HTR-8/SVneo (cell line): Measurements from ENCODE around the gene ALLC.
A peak's percentile ranks its signal among the peaks of the same experiment; 100 is the strongest.
"Not testable (repeated sequence)": the region's sequence is repeated elsewhere in the genome, so short reads cannot be mapped to it uniquely, and the experiment has no call there.

Experiments used
- DNase-seq: peaks from one replicate; pipeline ENCODE4 v3.0.0; 2011; ENCODE audit warnings: low spot score, mixed read lengths; ENCODE audit not compliant: insufficient read length
- FAIRE-seq: peaks from 2 replicates; lab custom pipeline; 2011; peaks lifted over from hg19 to GRCh38; lab: Jason Lieb, UNC

Gene ALLC

DNA sequence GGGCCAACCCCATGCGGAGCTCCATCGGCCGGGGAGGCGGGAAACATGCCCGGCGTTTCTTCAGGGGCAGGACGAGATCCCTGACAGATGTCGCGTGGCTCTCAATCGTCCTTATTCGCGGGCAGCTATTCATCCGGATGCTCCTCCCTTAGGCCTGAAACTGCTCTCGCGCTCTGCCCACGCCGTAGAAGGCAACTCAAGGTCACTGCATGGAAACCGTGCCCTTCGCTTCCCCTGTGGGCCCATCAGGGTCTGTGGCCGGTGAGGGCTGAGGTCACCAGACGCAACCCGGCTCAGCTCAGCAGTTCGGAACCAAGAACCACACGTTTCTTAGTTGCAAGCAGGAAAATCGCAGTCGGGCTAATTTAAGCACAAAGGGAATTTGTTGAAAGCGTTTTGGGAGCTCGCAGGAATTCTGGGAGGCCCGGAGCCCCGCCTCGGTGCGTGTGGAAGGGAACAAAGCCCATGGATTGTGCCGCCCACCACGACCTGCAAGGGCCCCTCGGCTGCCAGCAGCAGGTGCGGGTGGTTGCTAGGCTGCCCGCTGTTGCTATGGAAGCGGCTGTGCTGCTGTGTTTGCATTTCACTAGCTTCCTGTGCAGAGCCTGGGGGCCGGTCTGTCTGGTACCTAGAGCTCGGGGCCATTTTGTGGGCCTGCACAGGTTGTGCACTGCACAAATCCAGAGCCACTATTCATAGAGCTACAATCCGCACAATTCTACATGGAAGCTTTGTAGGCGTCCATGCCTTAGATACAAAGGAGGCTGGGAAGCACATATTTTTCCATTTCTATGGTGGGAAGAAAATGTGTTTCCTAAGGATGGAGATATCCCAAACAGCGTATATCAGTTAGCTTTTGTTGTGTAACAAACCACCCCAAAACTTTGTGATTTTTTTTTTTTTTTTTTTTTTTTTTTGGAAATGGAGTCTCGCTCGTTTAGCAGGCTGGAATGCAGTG is 6.0 kb upstream of the ALLC start:
- DNase-seq: no peak
- no peak for FAIRE-seq

DNA sequence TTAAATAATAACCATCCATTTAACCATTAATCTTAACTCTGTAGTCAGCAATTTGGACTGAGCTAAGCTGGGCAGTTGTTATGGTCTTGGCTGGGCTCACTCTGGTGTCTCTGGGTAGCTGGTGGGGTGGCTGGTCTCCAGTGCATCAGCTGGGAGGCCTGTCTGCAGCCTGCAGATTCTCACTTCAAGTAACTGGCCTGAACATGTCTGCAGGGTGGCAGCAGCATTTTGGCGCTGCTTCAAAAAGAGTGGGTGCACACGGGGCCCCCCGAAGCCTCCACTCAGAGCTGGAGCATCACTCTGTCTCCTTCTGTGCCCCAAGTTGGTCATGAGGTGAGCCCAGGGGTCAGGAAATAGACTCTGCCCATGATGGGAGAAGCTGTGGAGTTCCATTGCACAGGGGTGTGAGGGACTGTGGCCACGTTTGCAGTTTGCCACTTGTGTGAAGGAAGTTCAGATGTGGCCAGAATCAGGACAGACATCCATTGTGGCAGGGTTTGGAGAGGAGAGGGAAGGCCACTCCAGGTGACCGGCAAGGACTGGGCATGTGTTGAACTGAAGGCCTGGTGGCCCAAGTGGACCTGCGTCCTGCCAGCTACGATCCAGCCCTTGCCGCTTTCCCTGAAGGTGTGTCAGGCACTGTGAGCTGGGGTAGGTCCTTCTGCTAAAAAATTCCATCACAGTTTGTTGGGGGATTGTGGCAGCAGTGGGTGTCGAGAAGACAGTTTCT is 4.9 kb upstream of the ALLC start:
- DNase-seq (no peak), FAIRE-seq (no peak)

DNA sequence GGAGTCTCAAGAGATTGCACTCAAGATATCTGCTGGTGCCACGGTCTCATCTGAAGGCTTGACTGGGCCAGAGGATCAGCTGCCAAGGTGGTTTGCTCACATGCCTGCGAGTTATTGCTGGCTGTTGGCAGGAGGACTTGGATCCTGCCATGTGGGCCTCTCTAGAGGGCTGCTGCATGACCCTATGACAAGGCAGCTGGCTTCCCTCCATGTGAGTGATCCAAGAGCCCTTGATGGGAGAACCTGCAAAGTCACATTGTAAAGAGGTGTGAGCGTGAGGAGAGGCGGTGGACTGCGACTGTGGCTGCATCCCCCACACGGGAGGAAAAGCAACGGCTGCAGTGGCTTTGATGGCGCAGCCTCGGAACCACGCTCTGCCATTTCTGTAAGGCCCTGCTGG is 4.0 kb upstream of the ALLC start:
- DNase-seq: no peak
- no peak for FAIRE-seq

DNA sequence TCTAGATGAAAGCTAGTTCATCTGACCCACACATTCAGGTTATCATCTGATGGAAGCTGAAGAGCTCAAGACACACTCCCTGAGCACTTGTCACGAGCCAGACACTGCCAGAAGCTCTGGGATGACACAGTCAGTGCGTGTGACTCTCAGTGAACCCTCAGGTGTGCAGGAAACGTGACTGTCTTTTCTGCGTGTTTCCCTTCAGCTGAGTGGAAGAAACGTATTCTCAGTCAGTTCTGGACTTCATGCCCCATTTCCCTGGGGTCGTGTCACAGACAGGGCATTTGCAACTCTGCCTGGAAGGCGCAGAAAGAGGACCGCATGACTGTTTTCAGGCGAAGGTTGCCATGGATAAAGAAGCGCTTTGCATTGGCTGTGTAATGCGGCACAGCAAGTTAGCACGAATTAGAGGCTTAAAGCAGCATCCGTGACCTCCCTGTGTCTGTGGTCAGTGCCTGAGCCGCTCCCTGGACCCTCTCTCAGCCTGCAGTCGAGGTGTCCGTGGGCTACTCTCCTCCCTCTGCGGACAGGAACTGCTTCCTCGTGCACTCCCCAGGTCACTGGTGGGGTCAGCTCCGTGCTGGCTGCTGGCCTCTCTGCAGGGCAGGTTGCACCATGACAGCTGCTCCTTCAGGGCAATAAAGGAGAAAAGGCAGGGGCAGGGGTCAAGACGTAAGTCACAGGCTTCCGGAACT is 3.3 kb upstream of the ALLC start:
- DNase-seq (no peak), FAIRE-seq (no peak)

DNA sequence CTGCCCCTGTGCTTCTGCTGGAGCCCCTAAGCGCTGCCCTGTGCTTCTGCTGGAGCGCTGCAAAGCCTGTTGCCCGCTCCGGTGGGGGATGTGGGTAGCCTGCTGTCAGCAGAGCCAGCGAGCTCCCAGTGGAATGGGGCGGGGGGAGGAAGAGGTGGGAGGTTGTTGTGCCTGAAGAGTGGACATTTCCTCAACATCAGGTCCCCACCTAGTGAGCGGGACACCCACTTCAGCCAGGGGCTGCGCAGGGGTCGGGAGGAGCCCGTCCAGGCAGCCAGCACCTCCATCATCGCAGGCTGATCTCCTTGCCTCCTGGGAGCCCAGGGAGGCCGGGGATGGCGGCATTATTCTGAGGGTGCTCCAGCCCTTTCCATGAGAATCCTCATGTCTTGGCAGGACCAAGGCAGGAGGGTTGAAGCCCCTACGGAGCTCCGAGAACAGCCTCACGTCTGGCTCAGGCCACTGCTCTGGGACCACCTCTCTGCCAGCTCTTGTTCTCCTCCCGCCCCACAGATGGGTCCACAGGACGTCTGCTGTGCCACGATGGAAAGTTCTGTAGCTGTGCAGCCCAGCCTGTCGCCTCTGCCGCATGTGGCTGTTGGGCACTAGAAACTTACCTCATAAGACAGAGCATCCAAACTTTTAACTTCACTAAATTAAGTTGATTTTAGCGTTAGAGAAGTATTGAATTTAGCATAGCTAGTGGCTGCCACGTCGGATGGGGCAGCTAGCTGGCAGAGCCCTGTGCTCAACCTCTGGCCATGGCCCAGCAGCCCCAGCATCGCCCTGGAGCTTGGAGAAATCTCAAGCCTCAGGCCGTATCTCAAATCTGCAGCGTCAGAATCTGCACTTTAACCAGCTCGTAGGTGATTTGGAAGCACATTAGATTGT is 1.9 kb upstream of the ALLC start:
- FAIRE-seq: no peak

DNA sequence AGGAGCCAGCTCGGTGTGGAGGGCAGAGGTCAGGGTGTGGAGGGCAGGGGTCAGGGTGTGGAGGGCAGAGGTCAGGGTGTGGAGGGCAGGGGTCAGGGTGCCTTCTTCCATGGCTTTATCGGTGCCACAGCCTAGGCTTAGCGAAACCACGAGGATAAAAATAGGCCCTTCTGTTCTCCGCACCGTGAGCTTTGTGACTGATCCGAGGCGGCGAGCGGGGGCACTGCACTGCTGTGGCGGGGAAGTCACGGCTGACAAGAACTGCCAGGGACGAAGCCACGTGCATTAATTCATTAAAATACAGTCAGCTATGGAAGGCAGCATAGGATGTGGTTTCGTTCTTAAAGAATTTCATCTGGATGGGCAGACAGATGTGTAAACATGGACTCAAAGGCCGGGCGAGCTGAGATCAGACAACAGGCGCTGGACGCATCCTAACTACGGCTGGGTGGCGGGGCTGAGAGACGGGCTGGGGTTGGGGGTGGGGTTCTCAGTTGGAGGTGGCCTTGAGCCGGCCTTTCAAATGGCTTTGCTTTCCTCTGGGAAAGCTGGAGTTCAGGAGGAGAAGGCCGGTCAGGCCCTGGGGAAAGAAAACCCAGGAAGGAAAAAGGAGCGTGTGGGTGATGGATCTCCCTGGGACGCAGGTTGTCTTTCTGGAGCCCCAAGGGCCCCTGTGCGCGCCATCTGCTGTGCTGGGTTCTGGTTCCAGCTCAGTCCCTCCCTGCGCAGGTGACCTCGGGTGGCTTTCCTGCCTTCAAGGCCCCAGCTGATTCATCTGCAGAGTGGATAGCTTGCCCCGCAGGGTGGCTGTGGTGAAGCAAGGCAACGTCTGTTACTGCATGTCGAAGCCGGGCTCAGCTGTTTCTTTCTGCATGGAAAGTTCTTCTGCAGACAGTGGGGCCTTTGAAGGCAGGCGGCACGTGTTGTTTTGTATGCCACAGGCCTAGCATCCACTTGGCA is 958 bp upstream of the ALLC start:
- FAIRE-seq (no peak), DNase-seq (no peak)

More for the DNA sequence above, 1.9 kb upstream of the ALLC start:
- no peak for DNase-seq

DNA sequence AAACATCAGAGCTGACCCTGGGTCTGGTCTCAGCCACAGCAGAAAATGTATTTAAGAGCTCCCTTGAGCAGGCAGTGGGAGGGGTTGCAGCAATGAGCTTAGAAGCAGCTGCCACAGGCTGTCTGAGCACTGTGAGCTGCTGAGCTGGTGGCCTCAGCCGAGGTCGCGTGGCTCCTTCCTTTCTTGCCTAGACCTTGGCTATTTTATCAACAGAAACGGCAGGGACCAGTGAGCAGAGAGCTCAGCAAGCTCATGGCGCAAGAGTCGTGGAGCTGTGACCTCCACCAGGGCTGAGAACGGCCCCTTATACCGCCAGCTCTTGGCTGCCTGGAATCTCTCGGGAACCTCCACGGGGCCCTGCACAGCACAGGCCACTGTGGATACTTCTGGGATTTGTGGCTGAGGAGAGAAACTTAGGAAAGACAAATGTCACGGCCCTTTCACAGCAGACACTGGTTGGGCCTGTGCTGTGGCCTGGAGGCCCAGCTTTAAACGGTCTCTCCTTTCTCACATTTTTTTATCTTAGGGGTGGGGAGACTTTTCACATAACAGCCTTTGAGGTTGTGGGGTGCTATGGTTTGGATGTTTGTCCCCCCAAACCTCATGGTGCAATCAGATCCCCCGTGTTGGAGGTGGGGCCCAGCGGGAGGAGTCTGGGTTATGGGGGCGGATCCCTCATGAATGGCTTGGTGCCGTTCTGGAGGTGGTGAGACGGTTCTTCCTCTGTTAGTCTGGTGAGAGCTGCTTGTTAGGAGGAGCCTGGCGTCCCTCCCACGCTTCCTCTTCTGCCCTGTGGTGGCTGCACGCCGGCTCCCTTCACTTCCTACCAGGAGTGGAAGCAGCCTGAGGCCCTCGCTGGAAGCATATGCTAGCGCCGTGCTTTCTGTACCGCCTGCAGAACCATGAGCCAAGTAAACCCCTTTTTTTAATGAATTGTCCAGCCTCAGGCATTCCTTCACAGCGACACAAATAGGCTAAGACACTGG is 1.7 kb downstream of the ALLC start:
- FAIRE-seq: no peak

DNA sequence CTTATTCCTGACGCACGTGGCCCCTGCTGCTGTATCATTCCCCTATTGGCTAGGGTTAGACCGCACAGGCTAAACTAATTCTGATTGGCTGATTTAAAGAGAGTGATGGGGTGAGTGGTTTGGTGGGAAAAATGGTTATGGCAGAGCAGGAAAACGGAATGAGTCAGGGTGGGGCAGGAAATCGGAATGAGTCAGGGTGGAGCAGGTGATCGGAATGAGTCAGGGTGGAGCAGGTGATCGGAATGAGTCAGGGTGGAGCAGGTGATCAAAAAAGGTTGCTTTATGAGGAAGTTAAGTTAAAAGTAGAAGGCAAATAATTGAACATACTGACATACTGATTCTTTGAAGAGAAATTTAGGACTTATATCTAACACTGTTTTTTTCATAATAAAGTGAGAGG is 2.6 kb downstream of the ALLC start:
- DNase-seq, FAIRE-seq: not testable (repeated sequence)

More for the DNA sequence above, 1.7 kb downstream of the ALLC start:
- no peak for DNase-seq

DNA sequence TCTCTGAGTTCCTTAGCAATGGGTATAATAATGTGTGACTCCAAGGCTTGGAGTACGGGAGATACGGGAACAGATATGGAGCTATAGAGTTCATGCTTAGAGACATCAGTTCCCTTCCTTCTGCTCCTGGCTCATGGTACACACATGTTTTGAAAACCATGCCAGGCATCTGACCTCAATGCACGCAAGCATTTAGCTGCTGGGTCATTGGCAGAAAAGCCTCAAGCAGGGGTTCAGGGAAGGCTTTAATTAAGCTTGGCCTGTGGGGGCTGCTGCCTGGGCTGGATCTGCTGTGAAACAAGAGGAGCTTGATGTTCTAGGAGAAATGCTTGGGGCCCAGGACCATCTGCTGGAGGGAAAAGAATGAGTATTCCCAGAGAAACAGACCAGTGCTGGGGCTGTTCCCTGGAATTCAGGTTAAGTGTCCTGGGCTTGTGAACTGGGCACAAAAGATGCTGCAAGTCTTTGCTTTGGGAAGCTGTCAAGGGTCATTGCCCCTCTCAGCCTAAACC is 3.2 kb downstream of the ALLC start:
- FAIRE-seq (no peak), DNase-seq (no peak)

DNA sequence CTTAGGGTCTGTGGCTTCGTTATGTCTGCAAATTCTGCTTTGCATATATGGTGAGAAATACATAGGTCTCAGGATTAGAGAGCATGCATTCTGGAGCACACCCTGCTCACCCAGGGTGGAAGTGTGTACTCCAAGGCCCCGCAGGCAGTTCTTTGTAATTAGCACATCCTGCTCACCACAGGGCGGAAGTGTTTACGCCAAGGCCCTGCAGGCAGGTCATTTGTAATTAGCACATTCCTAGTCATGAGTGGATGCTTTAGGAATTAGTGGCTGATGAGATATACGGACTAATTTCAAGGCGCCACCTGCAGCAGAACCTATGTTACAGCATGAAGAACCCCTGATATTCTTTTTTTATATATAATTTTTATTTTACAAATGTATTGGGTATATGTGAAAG is 4.2 kb downstream of the ALLC start:
- FAIRE-seq (no peak), DNase-seq (no peak)

DNA sequence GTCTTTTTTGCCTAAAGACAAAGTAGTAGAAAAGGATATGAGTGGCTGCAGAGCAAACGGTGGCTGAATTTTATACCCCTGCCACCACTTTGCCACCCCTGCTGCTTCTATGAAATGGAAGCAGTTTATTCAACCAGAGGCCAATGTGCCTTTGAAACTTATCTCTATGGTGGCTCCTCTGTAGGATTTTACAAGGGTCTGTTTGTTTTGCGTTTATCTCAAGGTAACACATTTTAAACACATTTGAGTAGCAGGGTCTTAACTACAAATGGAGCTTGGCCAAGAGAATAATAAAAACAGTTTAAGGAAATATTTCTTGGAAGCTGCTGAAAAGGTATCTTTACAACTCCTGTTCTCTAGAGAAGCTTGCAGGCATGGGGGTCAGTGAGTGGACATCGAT is 6.1 kb downstream of the ALLC start:
- no peak for FAIRE-seq
- no peak for DNase-seq

DNA sequence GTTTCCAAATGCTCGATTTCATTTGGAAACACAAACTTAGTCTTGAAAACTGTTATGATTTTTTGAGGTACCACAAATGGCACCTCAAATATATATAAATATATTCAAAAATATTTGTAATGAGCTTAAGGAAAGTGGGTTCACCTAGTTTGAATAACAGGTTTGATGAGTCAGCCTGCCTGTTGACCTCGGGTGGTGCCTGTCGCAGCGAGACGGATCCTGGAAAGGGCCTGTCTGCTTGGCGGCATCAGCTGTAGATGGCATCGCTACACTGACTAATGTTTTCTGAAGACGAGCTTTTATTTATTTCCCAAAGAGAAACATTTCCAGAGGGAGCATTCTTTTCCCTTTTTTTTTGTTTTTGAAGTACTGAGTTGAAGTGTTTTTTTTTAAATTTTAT is 6.9 kb downstream of the ALLC start:
- no peak for FAIRE-seq
- no peak for DNase-seq

DNA sequence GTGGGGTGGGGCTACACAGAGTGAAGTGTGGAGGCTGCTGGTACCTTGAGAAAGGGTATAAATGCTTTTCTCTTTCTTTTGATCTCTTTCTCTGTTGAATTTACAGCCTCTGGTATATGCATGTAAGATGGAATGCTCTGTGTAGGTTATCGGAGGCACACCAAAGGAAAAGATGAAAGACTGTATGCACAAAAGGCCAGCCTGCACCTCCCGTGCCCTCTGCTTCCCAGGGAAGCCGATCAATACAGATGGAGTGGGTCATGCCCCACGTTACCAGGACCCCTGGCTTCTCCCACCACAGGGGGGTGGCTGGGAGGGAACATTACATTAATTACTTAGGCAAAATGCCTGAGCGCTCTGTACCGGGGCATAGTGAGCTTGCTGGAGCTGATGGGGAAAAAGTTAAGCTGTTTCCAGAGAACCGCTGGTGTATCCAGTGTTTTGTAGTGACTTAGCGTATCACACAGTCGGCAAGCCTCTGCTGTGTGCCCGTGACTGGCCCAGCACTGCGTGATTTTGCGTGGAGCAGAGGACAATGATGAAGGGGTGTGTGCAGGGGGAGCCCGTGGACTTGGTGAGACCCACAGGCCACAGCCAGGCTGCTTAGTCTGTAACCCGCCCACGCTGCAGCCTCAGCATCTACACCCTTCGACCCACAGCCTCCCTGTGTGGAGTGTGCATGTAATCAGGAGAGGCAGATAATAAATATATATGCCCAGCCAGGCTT is 8.0 kb downstream of the ALLC start:
- DNase-seq (no peak), FAIRE-seq (no peak)

DNA sequence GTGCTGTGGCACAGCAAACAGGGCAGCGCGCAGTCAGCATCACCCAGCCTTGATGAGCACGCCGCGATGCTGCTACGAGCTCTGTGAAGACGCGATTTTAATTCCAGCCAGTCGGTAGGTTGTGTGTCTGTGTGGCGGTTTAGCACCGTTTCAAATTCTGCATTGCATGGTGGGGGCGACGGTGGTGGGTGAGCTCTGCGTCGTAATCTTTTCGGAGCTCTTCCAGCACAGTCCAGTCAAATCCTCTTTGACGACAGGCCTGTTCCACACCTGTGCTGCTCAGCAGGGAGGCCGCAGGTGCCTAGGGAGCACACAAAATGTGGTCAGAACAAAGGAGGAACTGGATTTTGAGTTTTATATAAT is 8.6 kb downstream of the ALLC start:
- DNase-seq: no peak
- FAIRE-seq: no peak

DNA sequence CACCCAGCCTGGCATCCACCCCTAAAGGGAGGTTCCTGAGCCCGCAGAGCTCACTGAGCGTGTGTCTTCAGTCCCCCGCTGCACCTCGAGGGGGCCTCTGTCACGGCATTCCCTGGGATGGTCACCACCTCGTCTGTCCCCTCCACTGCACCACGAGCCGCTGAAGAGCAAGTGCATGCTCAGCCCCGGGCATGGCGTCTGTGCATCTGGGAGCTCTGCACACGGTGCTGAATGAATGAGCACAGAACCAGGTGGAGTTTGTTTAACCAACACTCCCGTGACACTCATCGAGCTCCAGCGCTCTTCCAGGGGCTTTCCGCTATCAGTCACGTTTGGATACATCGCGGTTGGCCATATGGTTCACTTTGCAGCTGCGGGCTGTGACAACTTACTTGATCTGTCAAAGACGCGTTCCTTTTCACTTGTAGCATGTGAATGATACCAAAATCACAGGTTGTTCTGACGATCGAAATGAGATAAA is 9.2 kb downstream of the ALLC start:
- DNase-seq: no peak
- peak; percentile 42 for FAIRE-seq

DNA sequence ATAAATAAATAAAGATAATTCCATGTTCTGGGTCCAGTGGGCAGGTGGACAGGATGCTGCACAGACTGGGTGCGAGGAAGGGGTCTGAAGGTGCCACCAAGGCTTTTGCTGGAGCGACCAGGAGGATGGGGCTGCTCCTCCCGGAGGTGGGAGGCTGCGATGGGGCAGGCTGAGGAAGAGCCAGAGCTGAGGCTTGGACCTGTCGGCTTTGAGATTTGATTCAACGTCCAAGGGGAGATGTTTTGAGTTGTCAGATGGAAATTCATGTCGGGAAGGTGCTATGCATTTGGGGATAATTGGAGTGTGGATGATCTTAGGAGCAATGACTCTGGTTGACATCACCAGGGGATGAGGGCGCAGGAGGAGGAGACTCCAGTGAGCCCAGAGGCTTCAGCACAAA is 11.7 kb downstream of the ALLC start:
- no peak for FAIRE-seq
- no peak for DNase-seq

DNA sequence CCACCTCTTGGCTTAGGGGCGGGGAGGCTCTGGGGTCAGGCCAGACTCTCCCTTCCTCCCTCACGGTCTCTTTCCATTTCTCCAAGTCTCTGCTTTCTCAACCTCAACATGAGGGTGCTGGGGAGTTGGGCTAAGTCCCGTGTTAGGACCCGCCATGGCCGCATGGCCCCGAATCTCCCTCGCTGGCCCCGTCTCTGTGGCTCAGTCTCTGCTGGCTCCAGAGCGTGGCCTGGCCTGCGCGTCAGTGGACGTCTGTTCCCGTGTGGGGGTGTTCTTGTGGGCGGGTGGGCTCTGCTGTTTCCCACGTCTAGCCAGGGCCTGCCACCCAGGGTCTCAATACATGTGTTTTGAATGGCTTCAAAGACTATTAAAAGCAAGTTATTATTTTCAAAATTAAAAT is 12.4 kb downstream of the ALLC start:
- no peak for FAIRE-seq

More for the DNA sequence above, 12.4 kb downstream of the ALLC start:
- DNase-seq: no peak
